Gastrocnemius medialis (tissue), 4 donors: ENCODE measurements around the gene NUDT8.

Experiments
- CTCF ChIP-seq, 5 experiments: fragments of 450-650 bp in 3 of 5; fragments of 200-600 bp in 2 of 5; sonication (generic) in 2 of 5; IDR thresholded peaks in 4 of 5; conservative IDR thresholded peaks in 1 of 5; 1 replicate in 4 of 5; 2 replicates in 1 of 5; pipeline ENCODE4 v1.5.1; 2016 to 2019; ENCODE audit warnings: antibody characterized with exemption in 5 of 5, mild to moderate bottlenecking in 3 of 5, moderate library complexity in 3 of 5
- POLR2A ChIP-seq, 2 donors: fragments of 450-650 bp; IDR thresholded peaks; one replicate each; pipeline ENCODE4 v1.6.1; 2017; ENCODE audit warnings: antibody characterized with exemption in 2 of 2, mild to moderate bottlenecking in 2 of 2, moderate library complexity in 2 of 2

- TF ChIP-seq CTCF (IDR thresholded peaks at IDR 0.05 in 4 of 5, conservative IDR thresholded peaks at IDR 0.05 in 1 of 5): no peak
- TF ChIP-seq POLR2A (IDR thresholded peaks at IDR 0.05): no peak
These were observed 22.2 kb downstream of the NUDT8 start for GRCh38 chr11:67607507-67607906.
